PFSK-1 (cell line): ENCODE results near the gene BCL11B.

Experiments
- TAF1 ChIP-seq: IDR thresholded peaks from 2 replicates; pipeline ENCODE4 v1.6.1; 2012; ENCODE audit warnings: low read length, control low read depth, borderline replicate concordance; ENCODE audit not compliant: insufficient read depth
- TF ChIP-seq, protein P1 (sequence below), 2 experiments: IDR thresholded peaks; 2 replicates each; pipeline versions ENCODE4 v1.6.1 to v1.8.0; 2011 to 2012; ENCODE audit warnings: low read depth in 2 of 2, low read length in 2 of 2, control low read depth in 1 of 2, inconsistent platforms in 1 of 2, mild to moderate bottlenecking in 1 of 2, moderate library complexity in 1 of 2; ENCODE audit not compliant: insufficient read depth in 1 of 2

DNA sequence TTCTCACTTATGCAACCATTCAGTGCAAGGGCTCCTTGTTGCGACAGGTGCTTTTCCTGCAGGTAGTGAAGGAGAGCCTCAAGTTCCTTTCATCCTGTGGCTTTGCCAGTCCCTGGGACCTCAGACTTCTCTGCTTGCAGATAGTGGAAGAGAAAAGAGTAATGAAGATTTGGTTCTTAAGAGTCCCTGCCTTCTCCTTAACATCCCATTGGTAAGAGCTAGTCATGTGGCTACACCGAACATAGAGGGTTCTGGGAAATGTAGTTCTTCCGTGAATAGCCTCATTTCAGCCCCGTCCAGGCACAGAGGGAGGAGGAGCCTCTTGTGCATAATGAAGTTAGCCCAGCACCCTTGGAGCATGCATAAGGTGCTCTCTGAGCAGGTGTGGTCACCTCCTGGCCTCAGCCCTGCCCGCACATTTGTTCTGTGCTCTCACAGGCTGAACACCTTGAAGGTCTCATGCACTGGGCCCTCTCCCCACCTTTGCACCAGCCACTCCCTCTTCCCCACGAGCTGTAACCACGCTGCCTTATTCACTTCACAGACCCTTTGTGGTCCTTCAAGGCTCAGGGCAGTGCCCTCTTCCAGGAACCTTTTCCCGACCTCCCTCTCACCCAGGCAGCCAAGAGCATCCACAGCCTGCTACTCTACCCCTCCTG lies 134.0 kb downstream of the BCL11B start:
- TF ChIP-seq, protein P1, sequence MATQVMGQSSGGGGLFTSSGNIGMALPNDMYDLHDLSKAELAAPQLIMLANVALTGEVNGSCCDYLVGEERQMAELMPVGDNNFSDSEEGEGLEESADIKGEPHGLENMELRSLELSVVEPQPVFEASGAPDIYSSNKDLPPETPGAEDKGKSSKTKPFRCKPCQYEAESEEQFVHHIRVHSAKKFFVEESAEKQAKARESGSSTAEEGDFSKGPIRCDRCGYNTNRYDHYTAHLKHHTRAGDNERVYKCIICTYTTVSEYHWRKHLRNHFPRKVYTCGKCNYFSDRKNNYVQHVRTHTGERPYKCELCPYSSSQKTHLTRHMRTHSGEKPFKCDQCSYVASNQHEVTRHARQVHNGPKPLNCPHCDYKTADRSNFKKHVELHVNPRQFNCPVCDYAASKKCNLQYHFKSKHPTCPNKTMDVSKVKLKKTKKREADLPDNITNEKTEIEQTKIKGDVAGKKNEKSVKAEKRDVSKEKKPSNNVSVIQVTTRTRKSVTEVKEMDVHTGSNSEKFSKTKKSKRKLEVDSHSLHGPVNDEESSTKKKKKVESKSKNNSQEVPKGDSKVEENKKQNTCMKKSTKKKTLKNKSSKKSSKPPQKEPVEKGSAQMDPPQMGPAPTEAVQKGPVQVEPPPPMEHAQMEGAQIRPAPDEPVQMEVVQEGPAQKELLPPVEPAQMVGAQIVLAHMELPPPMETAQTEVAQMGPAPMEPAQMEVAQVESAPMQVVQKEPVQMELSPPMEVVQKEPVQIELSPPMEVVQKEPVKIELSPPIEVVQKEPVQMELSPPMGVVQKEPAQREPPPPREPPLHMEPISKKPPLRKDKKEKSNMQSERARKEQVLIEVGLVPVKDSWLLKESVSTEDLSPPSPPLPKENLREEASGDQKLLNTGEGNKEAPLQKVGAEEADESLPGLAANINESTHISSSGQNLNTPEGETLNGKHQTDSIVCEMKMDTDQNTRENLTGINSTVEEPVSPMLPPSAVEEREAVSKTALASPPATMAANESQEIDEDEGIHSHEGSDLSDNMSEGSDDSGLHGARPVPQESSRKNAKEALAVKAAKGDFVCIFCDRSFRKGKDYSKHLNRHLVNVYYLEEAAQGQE (IDR thresholded peaks at IDR 0.05; ENCODE audit: insufficient read depth in 1 of 2, low read depth in 2 of 2, low read length in 2 of 2), result no peak
- no peak for TF ChIP-seq TAF1
